B cell (primary cell): ENCODE data around the gene TNFAIP8L3.

ENCODE experiments used
- EZH2 ChIP-seq: IDR thresholded peaks from 2 replicates; pipeline ENCODE4 v1.6.1; 2012; ENCODE audit warnings: borderline replicate concordance, low read depth, mild to moderate bottlenecking, moderate library complexity, low read length; ENCODE audit not compliant: insufficient read depth, poor library complexity, severe bottlenecking
- TF ChIP-seq, protein P1 (sequence below): fragments of 200-600 bp; IDR thresholded peaks from one replicate; pipeline ENCODE4 v1.8.0; 2022; ENCODE audit warnings: antibody characterized with exemption, mild to moderate bottlenecking

DNA sequence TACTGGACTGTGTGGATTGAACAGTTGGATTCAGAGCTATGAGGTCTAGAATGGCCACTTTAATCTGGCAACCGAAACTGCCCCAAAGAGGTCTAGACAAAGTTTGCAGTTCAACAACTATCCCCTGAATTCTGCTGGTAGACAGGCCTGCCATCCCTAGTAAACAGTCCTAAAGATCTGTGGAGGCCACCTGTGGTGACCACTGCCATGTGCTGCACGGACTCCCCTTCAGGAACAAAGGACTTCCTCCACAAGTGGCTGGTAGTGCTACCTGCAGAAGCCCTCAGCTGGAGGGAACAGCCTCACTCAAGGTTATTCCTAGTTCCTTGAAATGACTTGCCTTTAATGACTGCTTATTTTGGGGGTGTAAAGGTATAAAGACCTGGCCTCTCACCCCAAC lies 6.1 kb downstream of the TNFAIP8L3 start:
- TF ChIP-seq EZH2: no peak
- TF ChIP-seq, protein P1, sequence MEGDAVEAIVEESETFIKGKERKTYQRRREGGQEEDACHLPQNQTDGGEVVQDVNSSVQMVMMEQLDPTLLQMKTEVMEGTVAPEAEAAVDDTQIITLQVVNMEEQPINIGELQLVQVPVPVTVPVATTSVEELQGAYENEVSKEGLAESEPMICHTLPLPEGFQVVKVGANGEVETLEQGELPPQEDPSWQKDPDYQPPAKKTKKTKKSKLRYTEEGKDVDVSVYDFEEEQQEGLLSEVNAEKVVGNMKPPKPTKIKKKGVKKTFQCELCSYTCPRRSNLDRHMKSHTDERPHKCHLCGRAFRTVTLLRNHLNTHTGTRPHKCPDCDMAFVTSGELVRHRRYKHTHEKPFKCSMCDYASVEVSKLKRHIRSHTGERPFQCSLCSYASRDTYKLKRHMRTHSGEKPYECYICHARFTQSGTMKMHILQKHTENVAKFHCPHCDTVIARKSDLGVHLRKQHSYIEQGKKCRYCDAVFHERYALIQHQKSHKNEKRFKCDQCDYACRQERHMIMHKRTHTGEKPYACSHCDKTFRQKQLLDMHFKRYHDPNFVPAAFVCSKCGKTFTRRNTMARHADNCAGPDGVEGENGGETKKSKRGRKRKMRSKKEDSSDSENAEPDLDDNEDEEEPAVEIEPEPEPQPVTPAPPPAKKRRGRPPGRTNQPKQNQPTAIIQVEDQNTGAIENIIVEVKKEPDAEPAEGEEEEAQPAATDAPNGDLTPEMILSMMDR: no peak
